Stimulated activated CD4-positive, alpha-beta T cell treated with anti-CD3 and anti-CD28 coated beads, TNF-alpha, amount 100 ng/mL, for 48 hours (primary cell): Measurements from ENCODE around the gene NFATC3.
A peak's percentile ranks its signal among the peaks of the same experiment; 100 is the strongest.

Experiments used
- DNase-seq, 3 donors: peaks; one replicate each; pipeline ENCODE4 v3.0.0-alpha.2; 2020; ENCODE audit warnings: low read depth in 3 of 3

Gene NFATC3

DNA sequence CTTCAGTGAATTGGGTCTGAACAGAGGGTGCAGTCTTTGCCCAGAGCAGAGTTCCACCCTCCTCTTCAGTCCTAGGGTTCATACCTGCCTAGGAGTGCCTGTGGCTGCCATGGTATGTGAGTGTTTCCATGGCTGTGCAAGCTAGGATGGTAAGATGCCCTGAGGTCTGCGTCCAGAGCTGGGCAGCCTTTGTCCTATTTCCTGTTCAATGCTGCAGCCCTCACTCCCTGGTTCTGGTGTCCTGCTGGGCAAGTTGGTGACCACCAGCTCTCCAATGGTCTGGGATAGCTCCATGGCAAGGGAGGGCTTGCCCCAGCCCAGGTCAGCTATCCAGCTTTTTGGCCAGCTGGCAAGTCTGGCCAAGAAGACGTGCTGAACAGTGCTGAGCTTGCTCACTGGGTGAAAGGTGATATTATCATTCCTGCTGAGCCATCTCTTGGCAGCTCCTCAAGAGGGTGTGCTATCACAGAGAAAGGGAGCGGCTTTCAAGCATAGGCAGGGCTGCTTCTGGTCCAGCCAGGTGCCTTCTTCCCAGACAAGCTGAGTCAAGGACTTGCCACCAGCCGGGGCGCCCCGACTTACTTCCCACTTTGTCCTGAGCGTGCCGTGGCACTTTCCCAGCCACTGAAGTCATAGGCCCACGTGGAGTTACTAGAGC, 13.0 kb upstream of the NFATC3 start:
- DNase-seq, result no peak

DNA sequence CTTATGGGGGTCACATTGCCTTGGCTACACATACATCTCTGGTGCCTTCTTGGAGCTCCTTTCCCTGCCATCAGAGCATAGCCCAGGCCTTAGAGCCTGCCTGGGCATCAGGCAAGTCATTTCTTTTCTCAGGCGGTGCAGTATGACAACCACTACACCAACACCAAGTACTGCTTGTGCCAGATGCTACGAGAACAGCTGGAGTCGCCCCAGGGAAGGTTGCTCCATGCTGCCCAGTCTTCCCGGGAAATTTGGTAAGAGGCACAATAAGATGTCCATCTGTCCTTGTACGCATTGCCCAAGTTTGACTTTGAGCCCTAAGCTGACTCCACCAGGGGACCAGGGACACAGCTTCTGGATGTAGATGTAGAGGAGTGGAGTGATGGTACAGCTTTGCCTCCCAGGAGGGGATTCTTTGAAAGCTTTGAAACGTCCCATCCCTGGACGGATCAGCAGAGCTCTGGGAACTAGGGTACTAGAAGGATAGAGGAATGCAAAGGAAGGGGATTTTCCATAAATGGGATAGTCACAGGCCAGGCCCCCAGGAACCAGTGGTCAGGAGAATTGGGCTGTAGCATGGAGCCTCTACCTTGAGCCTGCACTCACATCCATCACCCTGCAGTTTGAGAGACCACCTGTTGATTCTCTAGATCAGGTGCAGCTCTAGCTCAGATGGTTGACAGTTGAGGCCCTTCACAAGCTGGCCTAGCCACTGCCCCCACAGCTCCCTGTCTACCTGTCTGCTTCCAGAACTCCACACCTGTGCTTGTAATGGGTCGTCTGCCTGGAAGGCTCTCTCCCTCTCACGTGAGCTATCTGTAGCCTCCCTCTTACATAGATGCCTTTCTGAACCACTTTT, 11.0 kb upstream of the NFATC3 start:
- no peak for DNase-seq

DNA sequence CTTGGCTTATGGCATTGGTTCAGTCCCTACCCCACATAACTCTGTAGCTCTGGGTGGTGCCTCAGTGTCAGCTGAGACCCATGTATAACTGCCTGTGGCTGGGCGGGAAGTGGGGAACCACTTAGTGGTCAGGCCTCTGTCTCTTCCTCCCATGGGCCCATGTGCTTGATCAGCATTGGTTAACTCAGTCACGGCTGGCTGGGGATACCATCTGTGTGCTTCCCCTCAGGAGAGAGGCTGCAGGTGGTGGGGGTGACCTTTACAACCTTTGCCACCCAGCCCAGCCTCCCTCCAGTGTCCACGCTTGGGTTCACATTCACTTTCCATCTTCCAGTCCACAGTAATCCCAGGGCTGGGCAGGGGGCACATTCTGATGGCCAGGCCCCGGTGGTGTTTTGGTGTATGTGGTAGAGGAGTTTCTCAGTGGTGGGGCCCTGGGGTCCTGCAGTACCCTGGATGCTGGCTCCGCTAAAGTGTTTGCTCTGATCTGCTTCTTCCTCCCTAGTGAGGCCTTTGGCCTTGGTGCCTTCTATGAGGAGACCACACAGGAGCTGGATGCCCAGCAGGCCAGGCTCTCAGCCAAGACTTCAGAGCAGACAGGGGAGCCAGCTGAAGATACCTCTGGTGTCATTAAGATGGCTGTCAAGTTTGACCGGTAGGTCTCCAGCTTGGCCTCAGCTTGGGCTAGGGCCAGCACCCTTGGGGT, 10.2 kb upstream of the NFATC3 start:
- no peak for DNase-seq

DNA sequence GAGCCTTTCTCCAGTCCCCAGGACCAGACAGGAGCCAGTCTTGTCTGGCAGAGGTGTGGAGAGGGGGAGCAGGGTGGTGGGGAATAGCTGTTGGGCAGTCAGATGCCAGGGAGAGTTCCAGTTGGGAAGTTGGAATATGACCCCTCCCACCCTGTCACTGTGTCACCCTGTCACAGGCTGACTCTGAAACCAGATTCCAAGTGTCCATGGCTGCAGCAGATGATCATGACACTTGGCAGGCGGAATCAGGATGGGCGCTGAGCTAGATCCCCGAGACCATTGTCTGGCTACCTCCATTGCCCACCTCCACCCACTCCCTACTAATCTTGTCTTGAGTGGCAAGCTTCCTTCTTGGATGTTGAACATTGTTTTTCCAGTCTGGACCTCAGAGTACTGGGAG, 9.2 kb upstream of the NFATC3 start:
- no peak for DNase-seq

DNA sequence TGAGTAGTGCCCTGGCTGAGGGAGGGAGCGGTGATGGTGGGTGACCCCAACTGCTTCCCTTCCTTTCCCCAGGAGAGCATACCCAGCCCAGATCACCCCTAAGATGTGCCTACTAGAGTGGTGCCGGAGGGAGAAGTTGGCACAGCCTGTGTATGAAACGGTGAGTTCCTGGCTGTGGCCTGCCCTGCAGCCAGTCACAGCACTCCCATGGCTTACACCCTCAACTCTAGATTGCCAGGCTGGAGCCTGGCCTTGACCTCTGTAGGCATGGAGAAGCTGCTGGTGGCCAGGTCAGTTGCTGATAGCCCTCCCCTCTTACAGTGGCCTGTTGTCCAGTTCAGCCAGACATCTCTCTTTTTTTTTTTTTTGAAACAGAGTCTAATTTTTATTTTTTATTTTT, 8.6 kb upstream of the NFATC3 start:
- DNase-seq, result no peak

DNA sequence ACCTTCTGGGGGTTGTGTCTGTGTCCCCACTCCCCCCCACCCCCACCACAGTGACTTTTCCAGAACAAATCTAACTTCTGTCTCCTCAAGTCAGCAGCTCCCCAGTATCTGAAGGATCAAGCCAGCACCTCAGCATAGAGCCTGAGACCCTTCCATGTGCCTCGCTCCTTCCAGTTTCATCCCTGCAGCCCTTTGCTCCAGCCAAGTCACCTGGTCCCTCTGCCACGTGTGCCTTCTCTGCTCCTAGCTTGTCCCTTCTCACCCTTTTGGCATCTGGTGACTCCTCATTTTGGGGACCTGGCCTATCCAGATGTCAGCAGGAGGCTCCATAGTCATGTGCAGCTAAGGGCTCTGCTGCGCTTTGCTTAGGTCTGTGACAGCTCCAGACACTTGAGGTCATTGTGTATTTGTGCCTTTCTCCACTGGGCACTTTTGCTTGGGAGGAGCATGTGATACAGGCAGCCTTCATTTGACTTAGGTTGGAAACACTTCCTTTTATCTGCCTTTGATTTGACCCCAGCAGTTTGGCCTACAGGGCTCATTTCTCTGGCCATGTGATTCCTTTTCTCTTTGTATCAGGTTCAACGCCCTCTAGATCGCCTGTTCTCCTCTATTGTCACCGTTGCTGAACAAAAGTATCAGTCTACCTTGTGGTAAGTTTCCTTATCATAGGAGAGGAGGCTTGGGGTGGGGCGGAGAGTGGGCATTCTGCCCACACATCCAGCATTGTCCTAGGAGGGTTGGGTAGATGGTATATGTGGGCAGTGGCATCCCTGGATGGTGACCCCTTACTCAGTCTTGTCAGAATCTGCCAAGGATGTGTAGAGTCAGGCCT, 7.1 kb upstream of the NFATC3 start:
- no peak for DNase-seq

DNA sequence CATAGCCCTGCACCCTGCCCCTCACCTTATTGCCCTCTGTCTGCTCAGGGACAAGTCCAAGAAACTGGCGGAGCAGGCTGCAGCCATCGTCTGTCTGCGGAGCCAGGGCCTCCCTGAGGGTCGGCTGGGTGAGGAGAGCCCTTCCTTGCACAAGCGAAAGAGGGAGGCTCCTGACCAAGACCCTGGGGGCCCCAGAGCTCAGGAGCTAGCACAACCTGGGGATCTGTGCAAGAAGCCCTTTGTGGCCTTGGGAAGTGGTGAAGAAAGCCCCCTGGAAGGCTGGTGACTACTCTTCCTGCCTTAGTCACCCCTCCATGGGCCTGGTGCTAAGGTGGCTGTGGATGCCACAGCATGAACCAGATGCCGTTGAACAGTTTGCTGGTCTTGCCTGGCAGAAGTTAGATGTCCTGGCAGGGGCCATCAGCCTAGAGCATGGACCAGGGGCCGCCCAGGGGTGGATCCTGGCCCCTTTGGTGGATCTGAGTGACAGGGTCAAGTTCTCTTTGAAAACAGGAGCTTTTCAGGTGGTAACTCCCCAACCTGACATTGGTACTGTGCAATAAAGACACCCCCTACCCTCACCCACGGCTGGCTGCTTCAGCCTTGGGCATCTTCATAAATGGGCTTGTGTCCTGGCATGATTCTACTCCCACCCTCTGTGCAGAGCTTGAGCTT, 6.3 kb upstream of the NFATC3 start:
- no peak for DNase-seq

DNA sequence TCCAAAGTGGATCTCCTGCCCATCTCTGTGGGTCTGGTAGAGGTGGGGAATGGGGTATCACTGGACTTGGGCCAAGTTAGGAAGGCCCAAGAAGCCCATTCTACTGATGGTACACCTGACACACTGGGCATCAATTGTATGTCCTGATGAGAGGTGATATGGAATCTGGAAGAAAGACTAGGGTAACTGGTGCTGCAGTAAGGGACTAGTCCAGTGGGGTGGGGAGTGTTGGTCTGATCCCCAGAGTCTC, 5.9 kb upstream of the NFATC3 start:
- no peak for DNase-seq

DNA sequence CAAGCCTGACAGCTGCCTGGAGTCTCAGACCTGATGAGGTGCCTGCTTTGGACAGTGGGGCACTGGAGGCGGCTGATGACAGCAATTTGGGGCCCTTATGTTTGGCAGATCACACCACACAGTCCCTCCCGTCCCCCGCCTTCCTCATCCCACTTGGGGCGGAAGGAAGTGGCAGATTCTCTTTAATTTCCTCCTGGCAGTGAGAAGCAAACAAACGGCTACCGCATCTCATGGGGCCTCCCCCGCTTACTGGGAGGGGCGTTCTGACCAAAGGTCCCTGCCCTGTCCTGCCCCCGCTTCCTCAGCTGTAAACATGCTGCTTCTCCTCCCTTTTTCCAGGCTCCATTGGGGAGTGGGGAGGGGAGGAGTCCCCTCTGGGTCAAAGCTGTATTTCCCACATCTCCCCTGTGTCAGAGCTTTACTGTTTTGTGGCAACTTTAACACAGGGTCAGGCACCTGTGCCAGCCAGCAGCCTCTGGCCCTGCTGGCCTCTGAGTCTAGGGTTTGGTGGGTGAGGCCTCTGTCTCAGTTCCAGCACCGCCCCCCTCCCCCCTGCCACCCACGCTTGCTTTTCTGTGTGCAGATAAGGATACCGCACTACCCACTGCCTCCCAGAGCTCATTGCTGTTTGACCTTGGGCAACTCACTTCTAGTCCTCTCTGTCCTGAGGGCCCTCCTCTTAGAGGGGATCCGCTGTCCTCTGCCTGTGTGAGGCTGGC, 5.4 kb upstream of the NFATC3 start:
- DNase-seq, result peak; percentile 44 to 70 (median 62)

DNA sequence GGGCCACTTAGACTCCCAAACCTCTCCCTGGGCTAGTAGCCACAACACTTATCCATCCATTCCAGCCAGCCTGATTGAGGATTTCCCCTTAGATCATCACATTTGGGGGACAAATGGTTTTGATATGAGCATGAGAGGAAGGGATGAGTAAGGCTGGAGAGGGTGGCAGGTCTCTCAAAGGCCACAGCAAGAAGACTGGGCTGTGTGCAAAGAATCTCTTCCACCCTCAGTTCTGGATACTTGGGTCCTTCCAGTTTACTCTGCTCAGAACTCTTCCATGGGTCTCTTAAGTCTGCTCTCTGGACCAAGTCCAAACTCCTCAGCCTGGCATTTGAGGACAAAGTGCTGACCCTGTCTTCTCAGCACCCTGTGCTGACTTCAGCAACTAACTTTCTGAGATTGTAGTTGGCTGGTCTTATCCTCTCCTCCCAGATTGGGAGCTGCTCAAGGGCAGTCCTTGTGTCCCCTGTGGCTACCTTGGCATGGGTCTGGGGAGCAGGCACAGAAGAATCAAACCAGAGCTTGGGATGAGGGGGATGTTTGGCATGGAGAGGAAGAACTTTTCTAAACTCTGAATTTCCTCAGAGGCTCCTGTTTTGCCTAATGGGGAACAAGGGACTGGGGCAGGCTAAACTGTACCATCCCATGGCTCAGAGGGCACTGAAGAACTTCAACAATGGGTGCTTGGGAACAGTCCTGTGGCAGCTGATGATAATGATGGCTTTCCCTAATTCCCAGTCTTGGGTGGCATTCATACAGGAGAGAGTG, 3.1 kb upstream of the NFATC3 start:
- no peak for DNase-seq

DNA sequence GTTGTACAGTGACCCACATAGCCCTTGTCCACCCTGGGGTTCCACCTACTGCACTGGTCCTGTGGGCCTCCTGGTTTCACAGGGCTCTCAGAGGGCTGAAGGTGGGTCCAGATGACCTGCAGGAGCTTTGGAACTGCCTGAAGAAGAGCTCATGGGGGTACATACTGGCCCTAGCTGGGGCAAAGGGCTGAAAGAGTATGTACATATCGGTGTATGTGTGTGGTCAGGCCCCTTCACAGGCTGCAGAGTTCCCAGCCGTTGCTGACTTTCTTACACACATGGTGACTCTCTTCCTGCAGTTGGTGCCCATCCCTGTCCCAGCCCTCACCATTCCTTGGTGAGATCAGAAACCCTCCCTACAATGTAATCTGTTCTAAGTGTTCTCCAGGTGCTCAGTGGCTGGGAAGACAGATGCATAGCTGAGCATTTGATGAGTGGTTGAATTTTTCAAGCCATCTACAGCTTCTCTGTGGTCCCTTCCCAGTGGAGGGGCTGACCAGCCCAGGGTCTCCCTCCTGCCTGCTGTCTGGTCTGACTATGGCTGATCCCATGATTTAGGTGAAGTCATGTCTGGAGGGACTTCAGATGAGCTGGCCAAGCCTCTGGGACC, 2.4 kb upstream of the NFATC3 start:
- no peak for DNase-seq

DNA sequence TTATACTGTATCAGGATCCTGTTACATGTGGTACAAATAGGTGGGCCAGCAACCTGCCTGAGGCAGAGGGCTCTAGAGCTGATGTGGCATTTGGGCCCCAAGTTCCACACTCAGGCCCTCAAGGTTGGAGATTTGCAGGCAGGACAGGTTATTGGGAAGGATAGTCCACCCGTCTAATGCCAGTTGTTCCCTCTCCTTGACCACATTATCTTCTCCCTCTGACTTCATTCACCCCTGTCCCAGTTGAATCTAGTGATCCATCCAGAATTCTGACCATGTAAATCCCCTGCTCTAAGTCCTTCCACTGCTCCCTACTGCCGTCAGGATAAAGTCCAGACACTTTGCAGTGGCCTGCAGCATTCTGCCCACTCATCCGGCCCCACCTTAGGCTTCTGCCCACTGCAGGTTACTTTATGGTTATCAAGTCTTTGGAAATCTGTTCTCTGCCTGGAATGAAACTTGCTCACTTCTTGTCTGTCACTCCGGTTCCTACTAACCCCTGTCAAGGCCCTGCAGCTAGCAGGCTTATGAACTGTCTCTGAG, 1.9 kb upstream of the NFATC3 start:
- no peak for DNase-seq

DNA sequence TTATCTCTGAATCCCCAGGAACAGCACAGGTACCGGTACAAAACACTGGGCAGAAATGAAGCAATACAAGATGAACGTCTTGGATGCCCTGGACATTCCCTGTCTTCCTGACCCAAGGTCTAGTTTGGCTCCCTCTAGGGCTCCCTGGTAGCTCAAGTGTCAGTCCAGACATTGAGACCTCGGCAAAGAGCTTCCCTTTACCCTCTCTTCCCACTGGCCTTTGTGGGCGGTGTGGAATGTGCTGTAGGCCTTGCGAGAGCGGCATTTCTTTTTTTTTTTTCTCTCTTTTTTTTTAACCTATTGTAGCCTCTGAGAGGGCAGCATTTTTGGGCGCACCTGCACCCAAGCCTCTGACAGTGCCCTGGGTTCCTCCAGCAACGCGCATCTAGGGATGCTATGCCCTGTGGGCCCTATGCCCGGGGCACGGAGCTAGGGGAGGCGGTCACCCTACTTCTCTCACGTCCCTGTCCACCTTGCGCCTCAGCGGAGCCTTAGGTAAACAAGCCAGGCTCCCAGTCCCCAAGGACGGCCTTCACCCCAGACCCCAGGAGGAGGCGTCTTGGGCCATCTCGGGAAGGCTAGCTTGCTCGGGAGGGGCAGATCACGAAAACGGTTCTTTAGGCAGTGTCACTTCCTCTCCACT, 1.2 kb upstream of the NFATC3 start:
- no peak for DNase-seq

DNA sequence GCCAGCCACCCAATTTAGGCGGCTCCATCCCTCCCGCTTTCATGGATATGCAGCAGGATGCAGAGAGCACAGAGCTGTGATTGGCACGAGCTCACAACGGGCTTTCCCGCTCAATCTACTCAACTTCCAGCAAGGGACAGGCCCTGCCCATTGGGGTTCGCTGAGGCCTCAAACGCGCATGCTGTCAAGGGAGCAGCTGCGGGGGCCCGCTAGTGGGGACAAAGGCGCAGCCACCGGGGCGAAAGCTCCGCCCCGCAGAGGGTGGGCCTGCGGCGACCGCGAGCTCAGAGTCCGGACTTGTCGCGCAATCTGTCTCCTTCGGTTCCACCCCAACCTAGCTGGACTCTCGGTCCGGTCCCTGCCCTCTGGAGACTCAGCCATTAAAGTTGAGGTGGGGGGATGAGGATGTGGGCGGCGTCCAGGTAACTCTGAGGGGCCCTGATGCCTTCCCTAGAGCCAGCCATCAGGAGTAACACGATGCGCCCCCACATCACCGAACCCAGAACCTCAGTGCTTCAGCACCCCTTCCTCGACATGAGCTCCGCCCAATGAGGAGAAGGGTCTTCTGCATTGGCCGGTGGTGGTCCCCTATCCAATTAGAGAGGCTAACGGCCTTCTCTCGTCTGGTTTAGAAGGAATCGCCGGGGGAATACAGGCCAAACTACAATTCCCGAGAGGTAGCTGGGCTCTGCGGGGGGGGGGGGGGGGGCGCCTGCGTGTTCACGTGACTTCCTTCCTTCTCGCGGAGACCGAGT, 489 bp upstream of the NFATC3 start:
- peak; percentile 75 to 84 (median 83) for DNase-seq

DNA sequence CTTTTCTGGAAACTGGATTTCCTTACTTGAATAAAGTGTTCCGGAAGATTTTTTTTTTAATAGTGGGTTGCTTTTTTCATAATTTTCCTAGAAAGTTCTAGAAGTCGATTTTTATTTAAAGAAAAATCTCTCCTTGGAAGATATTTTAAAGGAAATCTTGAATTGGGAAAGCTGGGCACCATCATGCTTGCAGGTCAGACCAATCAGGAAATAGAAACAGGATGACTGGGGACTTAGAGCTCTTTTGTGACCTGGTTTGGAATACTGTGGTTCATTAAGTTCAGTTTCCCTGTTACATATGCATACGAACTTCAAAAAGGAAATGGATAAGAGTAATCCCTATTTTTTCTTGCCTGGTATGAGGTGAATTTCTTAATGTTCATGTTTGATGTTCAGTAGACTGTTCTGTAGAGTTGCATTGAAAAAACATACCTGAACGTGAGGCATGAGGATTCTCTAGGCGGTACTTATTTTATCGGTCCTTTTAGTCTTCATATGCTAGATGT, 1.2 kb downstream of the NFATC3 start:
- DNase-seq, result no peak

DNA sequence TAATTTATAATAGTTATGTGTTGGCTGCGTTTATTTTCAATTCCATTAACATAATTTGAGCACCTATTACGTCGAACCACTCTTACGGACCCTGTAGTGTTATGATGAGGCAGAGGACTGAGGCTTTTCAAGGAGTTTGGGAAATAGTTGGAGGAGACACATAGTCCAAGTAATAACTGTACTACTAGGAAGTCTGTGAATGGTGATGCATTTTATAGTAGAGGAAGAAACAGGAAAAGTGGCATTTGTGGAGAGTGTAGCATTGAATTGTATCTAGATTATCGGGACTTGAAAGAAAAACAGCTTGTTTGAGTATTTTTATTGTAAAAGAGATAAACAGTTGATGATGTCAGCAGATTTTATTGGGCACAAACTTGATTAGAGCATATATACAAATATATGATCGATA, 1.7 kb downstream of the NFATC3 start:
- no peak for DNase-seq

DNA sequence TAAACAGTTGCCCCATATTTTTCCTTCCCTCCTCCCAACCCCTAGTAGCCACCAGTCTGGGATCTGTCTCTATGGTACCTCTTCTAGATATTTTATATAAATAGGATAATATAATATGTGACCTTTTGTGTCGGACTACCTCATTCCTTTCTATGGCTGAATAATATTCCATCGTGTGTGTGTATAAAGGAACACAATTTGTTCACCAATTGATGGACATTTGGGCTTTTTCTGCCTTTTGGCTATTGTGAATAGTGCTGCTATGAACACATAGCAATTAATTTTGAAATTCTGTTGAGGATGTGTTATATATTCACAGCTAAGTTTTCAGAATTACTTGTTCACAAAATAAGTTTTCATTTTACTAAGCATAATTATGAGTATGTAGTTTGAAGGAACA, 2.5 kb downstream of the NFATC3 start:
- no peak for DNase-seq
